SKM-1 (cell line): ENCODE results near the gene PTPN22.

Experiments used
- DNase-seq: peaks from one replicate; lab custom pipeline; 2025; ENCODE audit not compliant: unreplicated experiment; lab: John Stamatoyannopoulos, UW

Gene PTPN22

GRCh38 chr1:113804421-113805255 lies 66.9 kb downstream of the PTPN22 start:
- DNase-seq = no peak

- DNase-seq = no peak
These were observed 69.0 kb downstream of the PTPN22 start for GRCh38 chr1:113802367-113803007.

- DNase-seq = no peak
These were observed 71.0 kb downstream of the PTPN22 start for GRCh38 chr1:113800487-113800886.

GRCh38 chr1:113797472-113797871 lies 74.0 kb downstream of the PTPN22 start:
- no peak for DNase-seq

GRCh38 chr1:113793878-113794834 lies 77.4 kb downstream of the PTPN22 start:
- no peak for DNase-seq

- no peak for DNase-seq
These were observed 78.5 kb downstream of the PTPN22 start for GRCh38 chr1:113792986-113793385.

- DNase-seq = no peak
These were observed 79.0 kb downstream of the PTPN22 start for GRCh38 chr1:113792471-113792870.

- no peak for DNase-seq
These were observed 82.7 kb downstream of the PTPN22 start for GRCh38 chr1:113788802-113789201.

- no peak for DNase-seq
These were observed 83.8 kb downstream of the PTPN22 start for GRCh38 chr1:113787663-113788062.

- DNase-seq = no peak
These were observed 85.4 kb downstream of the PTPN22 start for GRCh38 chr1:113786069-113786468.

GRCh38 chr1:113784104-113784779 lies 87.3 kb downstream of the PTPN22 start:
- no peak for DNase-seq

- DNase-seq = peak; percentile 92
These were observed 88.0 kb downstream of the PTPN22 start for GRCh38 chr1:113783254-113784103.

- no peak for DNase-seq
These were observed 89.1 kb downstream of the PTPN22 start for GRCh38 chr1:113782406-113782805.

- no peak for DNase-seq
These were observed 91.0 kb downstream of the PTPN22 start for GRCh38 chr1:113780374-113781146.

- DNase-seq = no peak
These were observed 92.0 kb downstream of the PTPN22 start for GRCh38 chr1:113779542-113779941.

- DNase-seq = no peak
These were observed 94.0 kb downstream of the PTPN22 start for GRCh38 chr1:113777561-113777960.

- DNase-seq = no peak
These were observed 101.5 kb downstream of the PTPN22 start for GRCh38 chr1:113770031-113770430.

GRCh38 chr1:113769601-113769970 lies 101.9 kb downstream of the PTPN22 start:
- DNase-seq = no peak

- no peak for DNase-seq
These were observed 102.5 kb downstream of the PTPN22 start for GRCh38 chr1:113768916-113769600.
